Panc1 (cell line): ENCODE measurements around the gene C1QTNF1.

Experiments
- REST ChIP-seq, 2 experiments: IDR thresholded peaks; 2 replicates each; pipeline ENCODE4 v1.6.1; 2011 to 2012; ENCODE audit warnings: low read depth in 2 of 2, control low read depth in 1 of 2, low read length in 1 of 2, mild to moderate bottlenecking in 1 of 2, moderate library complexity in 1 of 2; ENCODE audit not compliant: insufficient read depth in 1 of 2
- TF ChIP-seq, protein P1 (sequence below): fragments of 450-650 bp; IDR thresholded peaks from 2 replicates; pipeline ENCODE4 v1.5.1; 2017; ENCODE audit warnings: mild to moderate bottlenecking

DNA sequence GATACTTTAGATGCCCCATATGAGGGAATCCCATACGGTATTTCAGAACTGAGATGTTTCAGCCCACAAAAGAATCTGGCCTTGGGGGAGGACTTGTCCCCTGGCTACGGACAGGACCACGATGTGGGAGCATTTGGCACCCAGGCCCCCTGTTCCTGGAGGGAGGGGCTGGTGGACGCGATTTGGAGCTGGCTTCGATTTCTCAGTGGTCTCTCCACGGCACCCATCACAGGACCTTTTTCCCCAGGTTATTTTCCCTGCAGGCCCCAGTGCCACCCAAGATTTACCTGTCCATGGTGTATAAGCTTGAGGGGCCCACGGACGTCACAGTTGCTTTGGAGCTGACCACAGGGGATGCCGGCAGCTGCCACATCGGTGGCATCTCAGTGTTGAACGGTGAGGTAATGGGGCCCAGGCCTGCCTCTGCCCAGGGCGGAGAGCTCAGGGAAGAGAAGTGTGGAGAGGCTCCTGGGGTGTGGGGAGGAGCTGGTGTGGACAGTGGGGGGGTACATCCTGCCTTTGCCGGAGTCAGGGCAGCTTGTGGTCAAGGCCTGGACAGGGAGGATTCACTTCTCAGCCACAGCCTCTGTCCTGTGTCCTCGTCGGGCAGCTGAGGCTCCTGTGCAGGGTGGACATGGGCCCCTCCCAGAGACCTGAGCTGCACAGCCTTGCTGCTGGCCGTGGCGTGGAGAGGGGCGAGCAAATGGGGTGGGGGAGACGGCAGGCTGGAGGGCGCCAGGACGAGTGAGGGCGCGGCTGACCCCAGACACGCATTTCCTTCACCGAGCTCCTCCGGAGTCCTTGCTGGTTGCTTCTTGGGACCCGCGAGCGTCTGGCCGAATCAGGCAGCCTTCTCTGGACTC lies 60.6 kb downstream of the C1QTNF1 start:
- TF ChIP-seq REST (IDR thresholded peaks at IDR 0.05; ENCODE audit: insufficient read depth in 1 of 2, low read depth in 2 of 2, low read length in 1 of 2), result no peak
- TF ChIP-seq, protein P1, sequence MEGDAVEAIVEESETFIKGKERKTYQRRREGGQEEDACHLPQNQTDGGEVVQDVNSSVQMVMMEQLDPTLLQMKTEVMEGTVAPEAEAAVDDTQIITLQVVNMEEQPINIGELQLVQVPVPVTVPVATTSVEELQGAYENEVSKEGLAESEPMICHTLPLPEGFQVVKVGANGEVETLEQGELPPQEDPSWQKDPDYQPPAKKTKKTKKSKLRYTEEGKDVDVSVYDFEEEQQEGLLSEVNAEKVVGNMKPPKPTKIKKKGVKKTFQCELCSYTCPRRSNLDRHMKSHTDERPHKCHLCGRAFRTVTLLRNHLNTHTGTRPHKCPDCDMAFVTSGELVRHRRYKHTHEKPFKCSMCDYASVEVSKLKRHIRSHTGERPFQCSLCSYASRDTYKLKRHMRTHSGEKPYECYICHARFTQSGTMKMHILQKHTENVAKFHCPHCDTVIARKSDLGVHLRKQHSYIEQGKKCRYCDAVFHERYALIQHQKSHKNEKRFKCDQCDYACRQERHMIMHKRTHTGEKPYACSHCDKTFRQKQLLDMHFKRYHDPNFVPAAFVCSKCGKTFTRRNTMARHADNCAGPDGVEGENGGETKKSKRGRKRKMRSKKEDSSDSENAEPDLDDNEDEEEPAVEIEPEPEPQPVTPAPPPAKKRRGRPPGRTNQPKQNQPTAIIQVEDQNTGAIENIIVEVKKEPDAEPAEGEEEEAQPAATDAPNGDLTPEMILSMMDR, result no peak
